Colon (tissue), 2 donors: ENCODE results near the gene MORN2.

ENCODE experiments used
- FAIRE-seq: peaks from 2 replicates; lab custom pipeline; 2012; peaks lifted over from hg19 to GRCh38; lab: Jason Lieb, UNC
- donor health status: control.
- donor health status: control.

Gene MORN2

GRCh38 chr2:38892819-38893218, 17.0 kb downstream of the MORN2 start:
- FAIRE-seq = no peak

- no peak for FAIRE-seq
Measured at GRCh38 chr2:38898256-38898655, 22.5 kb downstream of the MORN2 start.

GRCh38 chr2:38900726-38901125, 24.9 kb downstream of the MORN2 start:
- FAIRE-seq = no peak

GRCh38 chr2:38905251-38905650, 29.5 kb downstream of the MORN2 start:
- FAIRE-seq = no peak

GRCh38 chr2:38907242-38907641, 31.5 kb downstream of the MORN2 start:
- no peak for FAIRE-seq

GRCh38 chr2:38907743-38908562, 32.2 kb downstream of the MORN2 start:
- no peak for FAIRE-seq

- no peak for FAIRE-seq
Measured at GRCh38 chr2:38909872-38910271, 34.1 kb downstream of the MORN2 start.

- no peak for FAIRE-seq
Measured at GRCh38 chr2:38911191-38911590, 35.4 kb downstream of the MORN2 start.

- no peak for FAIRE-seq
Measured at GRCh38 chr2:38912619-38913018, 36.8 kb downstream of the MORN2 start.

- no peak for FAIRE-seq
Measured at GRCh38 chr2:38922389-38922788, 46.6 kb downstream of the MORN2 start.

GRCh38 chr2:38922902-38923301, 47.1 kb downstream of the MORN2 start:
- FAIRE-seq = no peak

GRCh38 chr2:38925982-38926381, 50.2 kb downstream of the MORN2 start:
- no peak for FAIRE-seq

GRCh38 chr2:38930600-38930999, 54.8 kb downstream of the MORN2 start:
- no peak for FAIRE-seq
